Measurements from ENCODE around the gene TBX4. TPM values are rescaled to one million over a fixed set of nuclear protein-coding genes. Genes with fewer than 3 reads are reported as not detected.

The TBX4 gene
- polyA plus RNA-seq, 3 donors: not detected

GRCh38 chr17:61498042-61498994 lies 46.1 kb downstream of the TBX4 start:
- no peak overlapping the region for H3K27ac Mint-ChIP-seq
- no peaks in the 10 kb centered on the region for H3K79me2 ChIP-seq (ENCODE audit: insufficient read depth, low read length)
- H3K36me3 Mint-ChIP-seq: no peaks in the 10 kb centered on the region
- 100% methylated on average over 4 of the region's 8 CpGs for WGBS (ENCODE audit: insufficient coverage)
- H3K9ac ChIP-seq (ENCODE audit: insufficient read depth, low read length, poor library complexity, severe bottlenecking): no peak overlapping the region
- H3K4me1 Mint-ChIP-seq: peaks cover 9% of the 10 kb centered on the region
- no peaks in the 10 kb centered on the region for H3K4me1 ChIP-seq (ENCODE audit: control insufficient read depth in 1 of 2, insufficient read depth in 2 of 2, low read length in 2 of 2)
- TF ChIP-seq CTCF (IDR thresholded peaks at IDR 0.05): no peak
- no peak for DNase-seq
- H3K9me3 ChIP-seq (replicated peaks in 1 of 2; ENCODE audit: control insufficient read depth in 1 of 2, insufficient read depth in 1 of 2, low read length in 2 of 2): no peaks in the 10 kb centered on the region
- no peaks in the 10 kb centered on the region for H3K27me3 ChIP-seq (ENCODE audit: control insufficient read depth in 2 of 2, insufficient read depth in 2 of 2, low read length in 2 of 2)
- H3K27ac ChIP-seq (ENCODE audit: low read depth in 1 of 2, low read length in 2 of 2): no peak overlapping the region
- H3K4me3 Mint-ChIP-seq: no peak overlapping the region
- no peaks in the 10 kb centered on the region for H4K20me1 ChIP-seq (ENCODE audit: insufficient read depth, low read length)
- H3K27me3 Mint-ChIP-seq (ENCODE audit: low read depth in 3 of 3): peaks cover 2 to 27% (median 10%) of the 10 kb centered on the region in 3 donors
- intact Hi-C loops (cut with micrococcal nuclease): no loop called here
- H3K9me3 Mint-ChIP-seq: peaks cover 0 to 4% (median 0%) of the 10 kb centered on the region in 7 donors
- H3K4me3 ChIP-seq (replicated peaks in 1 of 3; ENCODE audit: low read depth in 2 of 3, low read length in 3 of 3): no peak overlapping the region
- H3K4me2 ChIP-seq (replicated peaks; ENCODE audit: extremely low read depth, low read length, poor library complexity, severe bottlenecking): no peak overlapping the region
- H2AFZ ChIP-seq (ENCODE audit: insufficient read depth, low read depth, low read length, poor library complexity, severe bottlenecking): no peak overlapping the region
- H3K36me3 ChIP-seq (replicated peaks in 1 of 2; ENCODE audit: control insufficient read depth in 1 of 2, insufficient read depth in 2 of 2, low read length in 2 of 2): no peaks in the 10 kb centered on the region

- Histone ChIP-seq H3K27me3 (ENCODE audit: control insufficient read depth in 2 of 2, insufficient read depth in 2 of 2, low read length in 2 of 2) (no peaks in the 10 kb centered on the region), H3K79me2 (ENCODE audit: insufficient read depth, low read length) (no peaks in the 10 kb centered on the region), H3K4me3 (replicated peaks in 1 of 3; ENCODE audit: low read depth in 2 of 3, low read length in 3 of 3) (no peak overlapping the region), H4K20me1 (ENCODE audit: insufficient read depth, low read length) (no peaks in the 10 kb centered on the region), H3K9ac (ENCODE audit: insufficient read depth, low read length, poor library complexity, severe bottlenecking) (no peak overlapping the region), H3K4me2 (replicated peaks; ENCODE audit: extremely low read depth, low read length, poor library complexity, severe bottlenecking) (no peak overlapping the region), H2AFZ (ENCODE audit: insufficient read depth, low read depth, low read length, poor library complexity, severe bottlenecking) (no peak overlapping the region), H3K4me1 (ENCODE audit: control insufficient read depth in 1 of 2, insufficient read depth in 2 of 2, low read length in 2 of 2) (no peaks in the 10 kb centered on the region), H3K9me3 (replicated peaks in 1 of 2; ENCODE audit: control insufficient read depth in 1 of 2, insufficient read depth in 1 of 2, low read length in 2 of 2) (no peaks in the 10 kb centered on the region), H3K27ac (ENCODE audit: low read depth in 1 of 2, low read length in 2 of 2) (no peak overlapping the region), H3K36me3 (replicated peaks in 1 of 2; ENCODE audit: control insufficient read depth in 1 of 2, insufficient read depth in 2 of 2, low read length in 2 of 2) (no peaks in the 10 kb centered on the region)
- DNase-seq: no peak
- H3K4me1 Mint-ChIP-seq: peaks cover 9% of the 10 kb centered on the region
- no peaks in the 10 kb centered on the region for H3K36me3 Mint-ChIP-seq
- peaks cover 0 to 4% (median 0%) of the 10 kb centered on the region in 7 donors for H3K9me3 Mint-ChIP-seq
- H3K27me3 Mint-ChIP-seq (ENCODE audit: low read depth in 3 of 3): peaks cover 4 to 21% (median 10%) of the 10 kb centered on the region in 3 donors
- no peak overlapping the region for H3K27ac Mint-ChIP-seq
- intact Hi-C loops (cut with micrococcal nuclease): no loop called here
- TF ChIP-seq CTCF (IDR thresholded peaks at IDR 0.05): no peak
- 83% methylated on average over 1 of the region's 3 CpGs for WGBS (ENCODE audit: insufficient coverage)
- no peak overlapping the region for H3K4me3 Mint-ChIP-seq
These were observed 47.4 kb downstream of the TBX4 start for GRCh38 chr17:61499632-61500031.
